Uterus (tissue), 4 donors: ENCODE results near the gene CAPN15. TPM values are rescaled to one million over a fixed set of nuclear protein-coding genes. Genes with fewer than 3 reads are reported as not detected.
A peak's percentile ranks its signal among the peaks of the same experiment; 100 is the strongest.

Experiments used
- DNase-seq, 2 donors: peaks; one replicate each; pipeline ENCODE4 v3.0.0-alpha.2; 2019 to 2020
- H3K27ac ChIP-seq, 2 donors: fragments of 200-600 bp; sonication (generic); 1 replicate in 1 of 2; 2 replicates in 1 of 2; pipeline ENCODE4 v1.5.1; 2016 to 2018
- H3K27me3 ChIP-seq, 2 donors: fragments of 200-600 bp; sonication (generic); one replicate each; pipeline ENCODE4 v1.5.1; 2018 to 2019; ENCODE audit warnings: control low read depth in 1 of 2
- H3K36me3 ChIP-seq, 2 donors: fragments of 200-600 bp; sonication (generic); one replicate each; pipeline ENCODE4 v1.5.1; 2019; ENCODE audit warnings: control low read depth in 1 of 2
- H3K4me1 ChIP-seq, 2 donors: fragments of 200-600 bp; sonication (generic); one replicate each; pipeline ENCODE4 v1.5.1; 2018 to 2019; ENCODE audit warnings: control low read depth in 1 of 2
- H3K4me3 ChIP-seq, 2 donors: fragments of 200-600 bp; sonication (generic); 1 replicate in 1 of 2; 2 replicates in 1 of 2; pipeline ENCODE4 v1.5.1; 2018 to 2019; ENCODE audit warnings: mild to moderate bottlenecking in 1 of 2
- H3K9me3 ChIP-seq, 2 donors: fragments of 200-600 bp; sonication (generic); one replicate each; pipeline ENCODE4 v1.5.1; 2019; ENCODE audit warnings: control low read depth in 1 of 2
- CTCF ChIP-seq, 4 experiments: fragments of 200-600 bp in 2 of 4; fragments of 450-650 bp in 2 of 4; sonication (generic) in 2 of 4; IDR thresholded peaks; one replicate each; pipeline ENCODE4 v1.5.1; 2016 to 2019; ENCODE audit warnings: antibody characterized with exemption in 4 of 4, mild to moderate bottlenecking in 2 of 4, moderate library complexity in 1 of 4
- POLR2A ChIP-seq, 2 donors: fragments of 450-650 bp; IDR thresholded peaks; one replicate each; pipeline ENCODE4 v1.6.1; 2016; ENCODE audit warnings: antibody characterized with exemption in 2 of 2, mild to moderate bottlenecking in 1 of 2, moderate library complexity in 1 of 2
- intact Hi-C: fragments of 100-400 bp; cut with DNase I; formaldehyde crosslinking; loops from one replicate; pipeline ENCODE4 v1.15.1; 2023; ENCODE audit warnings: low total_unique reads
- total RNA-seq, 4 donors: library from RNA; depleted of rRNA in 3 of 4; stranded (reverse); fragments of >200 nt in 3 of 4; gene quantifications; one replicate each; pipeline versions ENCODE4 v1.1.0 to v1.2.4, GENCODE V29; 2014 to 2023
- donor health status: DM: yes; HTN: yes; CAD: no.

CAPN15 gene
- total RNA-seq, 4 donors from 2014 or later: 7.9 to 37.3 (median 19.3) TPM

GRCh38 chr16:543301-544164 is 16.0 kb downstream of the CAPN15 start:
- Histone ChIP-seq H3K27me3 (no peaks in the 10 kb centered on the region), H3K36me3 (no peaks in the 10 kb centered on the region), H3K4me1 (no peaks in the 10 kb centered on the region), H3K4me3 (no peak overlapping the region), H3K27ac (no peak overlapping the region), H3K9me3 (no peaks in the 10 kb centered on the region)
- no peak for DNase-seq
- TF ChIP-seq CTCF (IDR thresholded peaks at IDR 0.05) (no peak), POLR2A (IDR thresholded peaks at IDR 0.05) (no peak)
- intact Hi-C loops: no loop called here

- no peaks in the 10 kb centered on the region for H3K36me3 ChIP-seq
- H3K27ac ChIP-seq: no peak overlapping the region
- DNase-seq: no peak
- H3K9me3 ChIP-seq: no peaks in the 10 kb centered on the region
- no peaks in the 10 kb centered on the region for H3K4me1 ChIP-seq
- no peaks in the 10 kb centered on the region for H3K27me3 ChIP-seq
- TF ChIP-seq POLR2A (IDR thresholded peaks at IDR 0.05) (no peak), CTCF (IDR thresholded peaks at IDR 0.05) (no peak)
- intact Hi-C loops: no loop called here
- H3K4me3 ChIP-seq: no peak overlapping the region
These were observed 17.0 kb downstream of the CAPN15 start for GRCh38 chr16:544517-544916.

GRCh38 chr16:546909-547770 is 19.6 kb downstream of the CAPN15 start:
- intact Hi-C loops: no loop called here

GRCh38 chr16:548586-548985 is 21.1 kb downstream of the CAPN15 start:
- TF ChIP-seq CTCF (IDR thresholded peaks at IDR 0.05) (no peak), POLR2A (IDR thresholded peaks at IDR 0.05) (no peak)
- Histone ChIP-seq H3K36me3 (no peaks in the 10 kb centered on the region), H3K4me1 (no peaks in the 10 kb centered on the region), H3K27me3 (no peaks in the 10 kb centered on the region), H3K9me3 (no peaks in the 10 kb centered on the region), H3K27ac (no peak overlapping the region), H3K4me3 (no peak overlapping the region)
- no peak for DNase-seq
- intact Hi-C loops: no loop called here

More at GRCh38 chr16:546909-547770, 19.6 kb downstream of the CAPN15 start:
- Histone ChIP-seq H3K9me3 (no peaks in the 10 kb centered on the region), H3K27ac (no peak overlapping the region), H3K27me3 (no peaks in the 10 kb centered on the region), H3K4me3 (no peak overlapping the region), H3K36me3 (no peaks in the 10 kb centered on the region), H3K4me1 (no peaks in the 10 kb centered on the region)
- peak; percentile 64 to 79 for DNase-seq
- TF ChIP-seq CTCF (IDR thresholded peaks at IDR 0.05) (peak in 3 of 4 experiments; percentile 48 to 66 (median 52)), POLR2A (IDR thresholded peaks at IDR 0.05) (no peak)
